ENCODE data around the gene PRR5. TPM values are rescaled to one million over a fixed set of nuclear protein-coding genes. Genes with fewer than 3 reads are reported as not detected.

The PRR5 gene
- total RNA-seq, 1 donor from 2014 or later = 4.0 TPM

- H3K27ac Mint-ChIP-seq = no peak overlapping the region
Measured at GRCh38 chr22:44740307-44740706, 38.3 kb downstream of the PRR5 start.

DNA sequence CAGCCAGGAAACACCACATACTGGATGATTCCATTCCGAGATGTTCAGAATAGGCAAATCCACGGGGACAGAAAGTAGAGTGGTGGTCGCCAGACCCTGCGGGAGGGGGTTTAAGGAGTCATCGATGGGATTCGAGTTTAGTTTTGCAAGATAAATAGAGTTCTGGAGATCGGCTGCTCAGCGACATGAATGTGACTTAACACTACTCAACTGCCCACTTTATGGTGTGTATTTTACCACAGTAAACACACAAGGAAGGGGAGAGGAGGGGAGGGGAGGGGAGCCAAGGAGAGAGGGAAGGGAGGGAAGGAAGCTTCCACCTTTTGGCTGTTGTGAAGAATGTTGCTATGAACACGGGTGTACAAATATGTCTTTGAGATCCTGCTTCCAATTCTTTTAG, 39.9 kb downstream of the PRR5 start:
- H3K4me2 ChIP-seq = no peak overlapping the region
- Mint-ChIP-seq H3K27me3 (ENCODE audit: insufficient read depth, low read depth) (peaks cover 14% of the 10 kb centered on the region), H3K27ac (no peak overlapping the region), H3K4me1 (peaks cover 6% of the 10 kb centered on the region), H3K9me3 (no peaks in the 10 kb centered on the region), H3K4me3 (no peak overlapping the region), H3K36me3 (no peaks in the 10 kb centered on the region)
- H3K9ac ChIP-seq = no peak overlapping the region
- no peaks in the 10 kb centered on the region for H3K79me2 ChIP-seq (ENCODE audit: low read depth)
- no peaks in the 10 kb centered on the region for H3F3A ChIP-seq (ENCODE audit: low read depth)
- DNase-seq (ENCODE audit: low spot score) = no peak
- no peak for TF ChIP-seq EZH2phosphoT487 (IDR thresholded peaks at IDR 0.05)
- TF ChIP-seq EZH2 (IDR thresholded peaks at IDR 0.05) = no peak
- no peak for TF ChIP-seq CTCF (IDR thresholded peaks at IDR 0.05)
- no peak overlapping the region for H2AFZ ChIP-seq (replicated peaks)
- H4K20me1 ChIP-seq (ENCODE audit: low read depth) = no peaks in the 10 kb centered on the region
- no peak overlapping the region for H3K4me3 ChIP-seq
- H3K27ac ChIP-seq = no peak overlapping the region
- no peaks in the 10 kb centered on the region for H3K4me1 ChIP-seq
- H3K9me3 ChIP-seq (ENCODE audit: low read depth) = no peaks in the 10 kb centered on the region
- no peaks in the 10 kb centered on the region for H3K36me3 ChIP-seq
- no peaks in the 10 kb centered on the region for H3K27me3 ChIP-seq

More at GRCh38 chr22:44740307-44740706, 38.3 kb downstream of the PRR5 start:
- TF ChIP-seq CTCF (IDR thresholded peaks at IDR 0.05) (no peak), EZH2 (IDR thresholded peaks at IDR 0.05) (no peak), EZH2phosphoT487 (IDR thresholded peaks at IDR 0.05) (no peak)
- H3K4me1 Mint-ChIP-seq = peaks cover 2% of the 10 kb centered on the region
- Histone ChIP-seq H3K9me3 (ENCODE audit: low read depth) (no peaks in the 10 kb centered on the region), H3K9ac (no peak overlapping the region), H3K4me1 (no peaks in the 10 kb centered on the region), H3F3A (ENCODE audit: low read depth) (no peaks in the 10 kb centered on the region), H4K20me1 (ENCODE audit: low read depth) (no peaks in the 10 kb centered on the region), H3K4me2 (no peak overlapping the region), H3K79me2 (ENCODE audit: low read depth) (no peaks in the 10 kb centered on the region), H2AFZ (replicated peaks) (no peak overlapping the region), H3K27ac (no peak overlapping the region), H3K36me3 (no peaks in the 10 kb centered on the region), H3K27me3 (no peaks in the 10 kb centered on the region), H3K4me3 (no peak overlapping the region)
- no peak overlapping the region for H3K4me3 Mint-ChIP-seq
- peaks cover 16% of the 10 kb centered on the region for H3K27me3 Mint-ChIP-seq (ENCODE audit: insufficient read depth, low read depth)
- no peak for DNase-seq (ENCODE audit: low spot score)
- no peaks in the 10 kb centered on the region for H3K36me3 Mint-ChIP-seq
- no peaks in the 10 kb centered on the region for H3K9me3 Mint-ChIP-seq

DNA sequence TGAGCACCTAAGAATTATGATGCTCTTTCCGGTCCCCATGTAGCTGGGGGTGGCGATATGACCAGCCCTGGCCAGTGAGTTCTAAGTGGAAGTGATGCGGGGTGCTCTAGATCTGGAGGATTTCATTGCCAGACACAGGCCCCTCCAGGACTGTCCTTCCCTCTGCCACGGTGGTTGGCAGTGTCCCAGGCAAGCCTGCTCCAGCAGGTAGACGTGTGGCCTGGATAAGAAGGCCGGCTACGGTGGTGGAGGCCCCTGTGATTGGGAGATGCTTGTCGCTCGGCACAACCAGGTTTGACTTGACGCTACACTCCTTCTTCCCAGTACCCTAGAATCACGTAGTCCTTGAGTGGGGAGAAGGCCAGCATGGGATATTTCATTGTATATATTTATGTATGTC, 41.2 kb downstream of the PRR5 start:
- Mint-ChIP-seq H3K27me3 (ENCODE audit: insufficient read depth, low read depth) (peaks cover 14% of the 10 kb centered on the region), H3K4me3 (no peak overlapping the region), H3K27ac (no peak overlapping the region), H3K4me1 (peaks cover 9% of the 10 kb centered on the region), H3K36me3 (no peaks in the 10 kb centered on the region), H3K9me3 (no peaks in the 10 kb centered on the region)
- no peak overlapping the region for H3K27ac ChIP-seq
- H3K9ac ChIP-seq = no peak overlapping the region
- H3K4me2 ChIP-seq = no peak overlapping the region
- no peaks in the 10 kb centered on the region for H3K36me3 ChIP-seq
- H2AFZ ChIP-seq (replicated peaks) = no peak overlapping the region
- H3K79me2 ChIP-seq (ENCODE audit: low read depth) = no peaks in the 10 kb centered on the region
- TF ChIP-seq EZH2 (IDR thresholded peaks at IDR 0.05) (no peak), EZH2phosphoT487 (IDR thresholded peaks at IDR 0.05) (no peak), CTCF (IDR thresholded peaks at IDR 0.05) (no peak)
- H3K9me3 ChIP-seq (ENCODE audit: low read depth) = no peaks in the 10 kb centered on the region
- H4K20me1 ChIP-seq (ENCODE audit: low read depth) = no peaks in the 10 kb centered on the region
- H3K4me1 ChIP-seq = no peaks in the 10 kb centered on the region
- no peaks in the 10 kb centered on the region for H3F3A ChIP-seq (ENCODE audit: low read depth)
- H3K27me3 ChIP-seq = no peaks in the 10 kb centered on the region
- no peak for DNase-seq (ENCODE audit: low spot score)
- H3K4me3 ChIP-seq = no peak overlapping the region
